GM06990 (cell line): ENCODE data around the gene CWH43.
"Not testable (repeated sequence)": the region's sequence is repeated elsewhere in the genome, so short reads cannot be mapped to it uniquely, and the experiment has no call there.

Experiments
- DNase-seq: peaks from one replicate; pipeline ENCODE4 v3.0.0-alpha.2; 2011; ENCODE audit not compliant: insufficient read length; ENCODE audit errors: extremely low read depth
- H3K27me3 ChIP-seq: replicated peaks from 2 replicates; pipeline ENCODE4 v1.6.0; 2011; ENCODE audit warnings: low read length; ENCODE audit not compliant: control insufficient read depth, insufficient read depth
- H3K36me3 ChIP-seq: 2 replicates; pipeline ENCODE4 v1.5.1; 2011; ENCODE audit warnings: low read length; ENCODE audit not compliant: control insufficient read depth, insufficient read depth
- H3K4me3 ChIP-seq: replicated peaks from 2 replicates; pipeline ENCODE4 v1.5.1; 2011; ENCODE audit warnings: low read depth, mild to moderate bottlenecking, control low read depth, low read length
- CTCF ChIP-seq: IDR thresholded peaks from 2 replicates; pipeline ENCODE4 v1.5.1; 2011; ENCODE audit warnings: low read length, control low read depth, mild to moderate bottlenecking, inconsistent platforms; ENCODE audit not compliant: insufficient read depth, poor library complexity, severe bottlenecking

The CWH43 gene

GRCh38 chr4:48979914-48980579 is 6.0 kb upstream of the CWH43 start:
- TF ChIP-seq CTCF: no peak

GRCh38 chr4:48984005-48984404 is 2.1 kb upstream of the CWH43 start:
- H3K4me3 ChIP-seq, H3K36me3 ChIP-seq, DNase-seq, H3K27me3 ChIP-seq: not testable (repeated sequence)

More at GRCh38 chr4:48979914-48980579, 6.0 kb upstream of the CWH43 start:
- H3K36me3 ChIP-seq: no peaks in the 10 kb centered on the region
- no peak overlapping the region for H3K4me3 ChIP-seq
- no peaks in the 10 kb centered on the region for H3K27me3 ChIP-seq
- DNase-seq: no peak

- Histone ChIP-seq H3K36me3 (no peaks in the 10 kb centered on the region), H3K4me3 (no peak overlapping the region)
- DNase-seq: no peak
Measured at GRCh38 chr4:48985602-48985975, 486 bp upstream of the CWH43 start.

GRCh38 chr4:48986654-48987164 is 634 bp downstream of the CWH43 start:
- no peaks in the 10 kb centered on the region for H3K27me3 ChIP-seq
- DNase-seq: no peak
- H3K4me3 ChIP-seq: no peak overlapping the region
- TF ChIP-seq CTCF: no peak
- no peaks in the 10 kb centered on the region for H3K36me3 ChIP-seq

More at GRCh38 chr4:48985602-48985975, 486 bp upstream of the CWH43 start:
- TF ChIP-seq CTCF: no peak
- H3K27me3 ChIP-seq: no peaks in the 10 kb centered on the region

GRCh38 chr4:48989461-48990203 is 3.6 kb downstream of the CWH43 start:
- H3K27me3 ChIP-seq: no peaks in the 10 kb centered on the region
- TF ChIP-seq CTCF: no peak
- no peak for DNase-seq
- H3K36me3 ChIP-seq: no peaks in the 10 kb centered on the region
- H3K4me3 ChIP-seq: no peak overlapping the region

- DNase-seq: no peak
- H3K27me3 ChIP-seq: no peaks in the 10 kb centered on the region
- no peak overlapping the region for H3K4me3 ChIP-seq
- no peaks in the 10 kb centered on the region for H3K36me3 ChIP-seq
- TF ChIP-seq CTCF: no peak
Measured at GRCh38 chr4:48991357-48991756, 5.3 kb downstream of the CWH43 start.
